Suprapubic skin (tissue), 4 donors: Measurements from ENCODE around the gene DEXI.

ENCODE experiments used
- EP300 ChIP-seq: sonication (generic); formaldehyde crosslinking; IDR thresholded peaks from one replicate; pipeline ENCODE4 v1.6.1; 2017; ENCODE audit warnings: antibody characterized with exemption
- POLR2A ChIP-seq, 2 donors: fragments of 450-650 bp; IDR thresholded peaks; one replicate each; pipeline ENCODE4 v1.6.1; 2017; ENCODE audit warnings: antibody characterized with exemption in 2 of 2, mild to moderate bottlenecking in 2 of 2, moderate library complexity in 2 of 2
- POLR2AphosphoS5 ChIP-seq, 3 donors: sonication (generic); formaldehyde crosslinking; IDR thresholded peaks; one replicate each; pipeline ENCODE4 v1.6.1; 2017; ENCODE audit warnings: antibody characterized with exemption in 3 of 3
- TF ChIP-seq, protein P1 (sequence below), 2 donors: fragments of 200-600 bp in 1 of 2; fragments of 450-650 bp in 1 of 2; sonication (generic) in 1 of 2; IDR thresholded peaks; one replicate each; pipeline ENCODE4 v1.5.1; 2016 to 2019; ENCODE audit warnings: antibody characterized with exemption in 2 of 2, mild to moderate bottlenecking in 1 of 2, moderate library complexity in 1 of 2

DNA sequence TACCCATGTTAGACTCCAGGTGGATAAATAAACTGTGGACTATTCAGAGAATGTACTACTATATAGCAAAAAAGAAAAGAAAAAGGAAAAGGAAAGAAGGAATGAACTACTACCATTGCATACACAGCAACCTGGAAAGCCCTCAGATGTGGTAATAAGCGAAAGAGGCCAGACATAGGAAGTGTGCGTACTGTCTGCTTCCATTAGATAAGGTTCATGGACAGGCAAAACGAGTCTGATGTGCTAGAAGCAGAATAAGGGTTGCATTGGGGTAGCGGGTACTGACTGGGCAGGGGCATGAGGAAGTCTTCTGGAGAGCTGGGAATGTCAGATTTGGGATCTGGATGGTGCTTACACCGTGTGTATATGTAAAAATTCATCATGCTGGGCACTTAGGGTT is 23.9 kb upstream of the DEXI start:
- TF ChIP-seq, protein P1, sequence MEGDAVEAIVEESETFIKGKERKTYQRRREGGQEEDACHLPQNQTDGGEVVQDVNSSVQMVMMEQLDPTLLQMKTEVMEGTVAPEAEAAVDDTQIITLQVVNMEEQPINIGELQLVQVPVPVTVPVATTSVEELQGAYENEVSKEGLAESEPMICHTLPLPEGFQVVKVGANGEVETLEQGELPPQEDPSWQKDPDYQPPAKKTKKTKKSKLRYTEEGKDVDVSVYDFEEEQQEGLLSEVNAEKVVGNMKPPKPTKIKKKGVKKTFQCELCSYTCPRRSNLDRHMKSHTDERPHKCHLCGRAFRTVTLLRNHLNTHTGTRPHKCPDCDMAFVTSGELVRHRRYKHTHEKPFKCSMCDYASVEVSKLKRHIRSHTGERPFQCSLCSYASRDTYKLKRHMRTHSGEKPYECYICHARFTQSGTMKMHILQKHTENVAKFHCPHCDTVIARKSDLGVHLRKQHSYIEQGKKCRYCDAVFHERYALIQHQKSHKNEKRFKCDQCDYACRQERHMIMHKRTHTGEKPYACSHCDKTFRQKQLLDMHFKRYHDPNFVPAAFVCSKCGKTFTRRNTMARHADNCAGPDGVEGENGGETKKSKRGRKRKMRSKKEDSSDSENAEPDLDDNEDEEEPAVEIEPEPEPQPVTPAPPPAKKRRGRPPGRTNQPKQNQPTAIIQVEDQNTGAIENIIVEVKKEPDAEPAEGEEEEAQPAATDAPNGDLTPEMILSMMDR (IDR thresholded peaks at IDR 0.05) = no peak
- no peak for TF ChIP-seq POLR2A (IDR thresholded peaks at IDR 0.05)
- no peak for TF ChIP-seq POLR2AphosphoS5 (IDR thresholded peaks at IDR 0.05)
- TF ChIP-seq EP300 = no peak
